Hematopoietic multipotent progenitor cell treated with erythropoietin and hydrocortisone succinate and interleukin-3 and kit ligand, for 15 days (in vitro differentiated cells): ENCODE results near the gene LRP6.

Experiments used
- DNase-seq: peaks from one replicate; pipeline ENCODE4 v3.0.0-alpha.2; 2015; ENCODE audit warnings: low spot score

Gene LRP6

DNA sequence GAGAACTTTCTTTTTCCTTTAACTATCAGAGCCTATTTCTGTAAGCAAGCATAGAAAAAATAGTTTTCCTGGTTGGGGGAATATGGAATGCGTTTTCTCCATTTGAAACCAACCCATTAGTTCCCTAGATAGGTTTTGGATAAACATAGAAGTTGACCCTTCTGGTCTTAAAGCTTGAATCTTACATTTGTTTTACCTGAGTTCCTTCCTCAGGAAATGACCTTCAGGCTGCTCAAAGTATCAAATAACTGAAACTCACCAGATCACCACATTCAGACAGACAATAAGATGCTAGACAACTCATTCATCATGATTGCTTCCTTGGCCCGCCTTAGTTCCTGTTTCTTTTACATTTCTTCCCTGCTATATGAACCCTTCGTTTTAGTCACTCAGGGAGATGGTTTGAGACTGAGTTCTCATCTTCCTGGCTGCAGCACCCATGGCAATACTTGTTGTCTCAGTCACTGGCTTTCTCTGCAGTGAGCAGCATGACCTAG lies 52.2 kb downstream of the LRP6 start:
- DNase-seq = no peak

GRCh38 chr12:12214201-12214600 lies 52.6 kb downstream of the LRP6 start:
- no peak for DNase-seq

GRCh38 chr12:12212769-12213168 lies 54.1 kb downstream of the LRP6 start:
- DNase-seq = no peak

DNA sequence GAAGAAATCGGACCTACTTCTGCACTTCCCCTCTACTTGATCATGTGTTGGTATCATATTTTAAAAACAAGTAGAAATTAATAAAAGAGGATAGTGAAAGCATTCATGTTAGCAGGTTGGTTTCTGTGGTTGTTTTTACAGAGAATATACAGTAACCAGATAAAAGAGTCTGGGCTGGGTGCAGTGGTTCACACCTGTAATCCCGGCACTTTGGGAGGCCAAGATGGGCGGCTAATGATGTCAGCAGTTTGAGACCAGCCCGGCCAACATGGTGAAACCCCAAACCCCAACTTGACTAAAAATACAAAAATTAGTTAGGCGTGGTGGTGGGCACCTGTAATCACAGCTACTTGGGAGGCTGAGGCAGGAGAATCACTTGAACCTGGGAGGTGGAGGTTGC lies 55.9 kb downstream of the LRP6 start:
- no peak for DNase-seq

DNA sequence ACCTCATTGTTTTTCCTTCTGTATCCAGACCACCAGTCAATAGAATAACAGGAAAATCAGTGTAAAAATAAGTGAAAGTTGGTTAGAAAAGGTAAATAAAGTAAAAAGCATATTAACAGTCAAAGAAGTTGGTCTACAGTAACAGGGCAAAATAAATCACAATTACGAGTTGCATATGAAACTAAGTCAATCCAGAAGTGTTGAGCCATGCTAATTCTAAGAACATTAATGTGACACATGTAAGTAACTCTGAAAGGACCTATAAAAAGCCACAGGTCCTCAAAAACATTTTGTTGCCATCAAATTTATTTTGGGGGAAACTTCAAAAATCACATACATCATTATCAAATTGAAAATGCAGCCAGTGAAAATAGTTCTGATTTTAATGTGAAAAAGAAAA lies 56.4 kb downstream of the LRP6 start:
- no peak for DNase-seq

DNA sequence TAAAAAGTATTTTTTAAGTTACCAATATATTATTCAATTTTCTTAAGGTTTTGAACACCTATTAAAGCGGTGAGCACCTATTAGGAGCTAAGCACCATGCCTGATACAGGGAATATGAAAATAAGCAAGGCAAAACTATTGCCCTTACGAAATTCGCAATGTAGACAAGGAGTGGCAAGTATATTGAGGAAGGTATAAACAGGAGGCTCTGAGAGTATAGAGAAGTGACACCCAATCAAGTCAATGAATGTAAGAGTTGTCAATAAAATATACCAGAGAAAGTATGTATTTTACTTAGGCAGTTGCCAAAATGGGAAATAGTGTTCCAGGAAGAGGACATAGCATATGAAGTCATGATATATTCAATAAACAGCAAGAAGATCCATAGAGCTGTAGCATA lies 57.2 kb downstream of the LRP6 start:
- no peak for DNase-seq

GRCh38 chr12:12209043-12209442 lies 57.8 kb downstream of the LRP6 start:
- no peak for DNase-seq

DNA sequence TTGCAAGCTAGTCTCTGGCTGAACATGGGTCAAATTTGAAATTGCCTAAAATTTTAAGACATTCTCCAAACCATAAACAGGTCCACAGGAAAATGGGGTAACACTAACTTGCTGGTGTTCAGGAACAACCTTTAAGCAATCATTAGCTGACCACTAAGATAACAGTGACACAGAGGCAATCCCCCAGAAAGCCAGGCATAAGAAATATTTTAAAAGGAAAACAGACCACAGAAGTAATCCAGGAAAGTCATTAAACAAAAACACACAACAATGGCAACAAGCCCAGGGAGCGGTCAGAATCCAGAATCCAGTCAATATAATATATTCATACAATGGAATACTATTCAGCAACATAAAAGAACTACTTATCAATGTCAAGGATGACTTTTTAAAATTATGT lies 59.1 kb downstream of the LRP6 start:
- no peak for DNase-seq

DNA sequence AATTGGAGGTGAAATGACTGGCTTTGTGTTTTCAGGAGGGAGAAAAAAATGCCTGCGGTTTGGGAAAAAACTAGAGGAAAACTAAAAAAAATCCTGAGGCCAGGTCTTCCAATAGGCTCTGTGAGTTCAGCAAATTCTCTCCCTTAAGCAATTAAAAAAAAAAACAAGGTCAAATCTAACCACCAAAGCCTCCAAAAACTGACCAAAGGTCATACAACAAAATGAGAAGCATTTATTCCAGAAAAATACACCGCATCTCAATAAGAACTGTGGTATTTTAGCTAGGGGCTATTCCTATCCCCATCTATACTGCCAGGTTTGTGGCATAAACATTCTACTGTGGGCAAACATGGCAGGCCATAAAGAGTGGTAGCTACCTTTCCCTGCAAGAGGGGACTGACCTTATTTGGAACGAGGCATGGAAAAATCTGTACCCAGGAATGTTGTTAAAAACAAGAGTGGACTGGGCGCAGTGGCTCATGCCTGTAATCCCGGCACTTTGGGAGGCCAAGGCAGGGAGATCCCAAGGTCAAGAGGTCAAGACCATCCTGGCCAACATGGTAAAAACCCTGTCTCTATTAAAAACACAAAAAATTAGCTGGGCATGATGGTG lies 60.0 kb downstream of the LRP6 start:
- no peak for DNase-seq

- DNase-seq = no peak
Measured at GRCh38 chr12:12202747-12203146, 64.1 kb downstream of the LRP6 start.

DNA sequence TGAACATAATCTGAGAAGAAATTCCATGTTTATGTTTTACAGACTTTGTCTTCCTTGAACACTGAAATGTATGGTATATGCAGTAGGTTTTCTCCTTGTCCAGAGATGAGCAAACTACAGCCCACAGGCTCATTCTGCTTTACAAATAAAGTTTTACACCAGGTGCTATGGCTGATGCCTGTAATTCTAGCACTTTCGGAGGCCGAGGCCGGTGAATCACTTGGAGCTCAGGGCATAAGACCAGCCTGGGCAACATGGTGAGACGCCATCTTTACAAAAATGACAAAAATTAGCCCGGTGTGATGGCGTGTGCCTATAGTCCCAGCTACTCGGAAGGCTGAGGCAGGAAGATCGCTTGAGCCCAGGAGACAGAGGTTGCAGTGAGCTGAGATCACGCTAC lies 64.7 kb downstream of the LRP6 start:
- no peak for DNase-seq

GRCh38 chr12:12201274-12201758 lies 65.5 kb downstream of the LRP6 start:
- no peak for DNase-seq

DNA sequence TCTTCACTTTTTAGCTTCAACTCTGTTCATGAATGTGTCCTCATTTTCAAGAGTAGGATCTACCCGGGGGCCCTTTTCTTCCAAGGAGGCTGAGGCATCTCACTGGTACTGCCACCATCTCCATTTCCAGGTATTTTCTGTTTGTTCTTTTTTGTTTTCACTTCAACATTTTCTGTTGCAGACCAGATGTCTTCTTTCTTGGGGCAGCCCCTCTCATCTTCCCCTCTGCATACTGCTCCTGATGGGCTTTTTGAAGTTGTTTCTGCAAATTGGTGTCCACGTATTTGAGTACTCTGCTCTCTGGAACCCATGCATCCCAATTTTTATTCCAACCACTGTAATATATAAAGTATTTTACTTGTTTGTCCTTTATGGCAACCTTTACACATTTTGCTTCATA lies 66.5 kb downstream of the LRP6 start:
- no peak for DNase-seq

DNA sequence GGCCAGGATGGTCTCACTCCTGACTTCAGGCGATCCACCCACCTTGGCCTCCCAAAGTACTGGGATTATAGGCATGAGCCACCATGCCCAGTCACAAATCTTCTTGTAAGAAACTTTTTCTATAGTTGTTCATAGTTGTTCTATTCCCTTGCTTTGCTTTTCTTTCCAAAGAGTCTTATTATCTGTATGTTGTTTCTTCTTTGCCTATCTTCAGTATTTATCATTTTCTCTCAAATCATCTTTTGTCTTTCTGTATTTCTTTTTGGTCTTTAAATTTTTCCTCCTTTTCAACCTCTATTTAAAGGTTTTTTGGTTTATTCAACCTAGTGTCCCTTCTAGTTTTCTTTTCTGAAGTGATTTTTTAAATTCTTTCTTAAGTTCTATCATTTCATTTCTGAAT lies 68.7 kb downstream of the LRP6 start:
- no peak for DNase-seq

DNA sequence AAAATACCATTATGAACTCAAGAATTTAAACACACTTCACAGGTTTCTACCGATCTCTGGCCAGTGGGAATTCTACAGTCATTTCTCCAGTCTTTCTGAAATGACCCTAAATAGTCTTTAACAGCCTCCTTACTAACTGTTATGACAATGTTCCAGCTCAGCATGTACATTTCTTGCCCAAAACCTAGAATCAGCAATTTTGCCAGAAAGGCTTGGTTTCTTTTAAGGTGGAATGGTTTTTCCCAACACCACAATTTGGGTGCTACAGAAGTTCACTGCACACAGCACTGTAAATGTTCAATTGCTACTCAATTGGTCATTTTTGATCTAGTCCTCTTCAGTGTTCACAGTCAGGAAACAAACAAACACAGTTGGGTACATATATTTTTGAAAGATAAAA lies 69.7 kb downstream of the LRP6 start:
- DNase-seq = no peak

DNA sequence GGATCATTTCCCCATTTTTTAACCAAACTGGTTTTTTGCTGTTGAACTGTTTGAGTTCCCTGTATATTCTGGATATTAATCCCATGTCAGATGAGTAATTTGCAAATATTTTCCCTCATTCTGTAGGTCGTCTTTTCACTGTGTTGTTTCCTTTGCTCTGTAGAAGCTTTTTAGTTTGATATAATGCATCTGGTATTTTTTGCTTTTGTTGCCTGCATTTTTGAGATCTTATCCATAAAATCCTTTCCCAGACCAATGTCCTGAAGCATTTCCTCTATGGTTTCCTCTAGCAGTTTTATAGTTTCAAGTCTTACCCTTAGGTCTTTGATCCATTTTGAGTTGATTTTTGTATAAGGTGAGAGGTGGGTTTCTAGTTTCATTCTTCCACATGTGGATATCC lies 71.3 kb downstream of the LRP6 start:
- DNase-seq = no peak

DNA sequence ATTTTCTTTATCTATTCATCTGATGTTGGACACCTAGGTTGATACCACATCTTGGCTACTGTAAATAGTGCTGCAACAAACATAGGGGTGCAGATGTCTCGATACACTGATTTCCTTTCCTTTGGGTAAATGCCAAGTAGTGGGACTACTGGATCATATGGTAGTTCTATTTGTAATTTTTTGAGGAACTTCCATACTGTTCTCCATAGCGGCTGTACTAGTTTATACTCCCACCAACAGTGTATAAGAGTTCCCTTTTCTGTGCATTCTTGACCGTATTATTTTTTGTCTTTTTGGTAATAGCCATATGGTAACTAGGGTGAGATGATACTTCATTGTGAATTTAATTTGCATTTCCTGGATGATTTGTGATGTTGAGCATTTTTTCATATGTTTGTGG lies 71.8 kb downstream of the LRP6 start:
- DNase-seq = no peak

- no peak for DNase-seq
Measured at GRCh38 chr12:12194206-12194605, 72.6 kb downstream of the LRP6 start.

DNA sequence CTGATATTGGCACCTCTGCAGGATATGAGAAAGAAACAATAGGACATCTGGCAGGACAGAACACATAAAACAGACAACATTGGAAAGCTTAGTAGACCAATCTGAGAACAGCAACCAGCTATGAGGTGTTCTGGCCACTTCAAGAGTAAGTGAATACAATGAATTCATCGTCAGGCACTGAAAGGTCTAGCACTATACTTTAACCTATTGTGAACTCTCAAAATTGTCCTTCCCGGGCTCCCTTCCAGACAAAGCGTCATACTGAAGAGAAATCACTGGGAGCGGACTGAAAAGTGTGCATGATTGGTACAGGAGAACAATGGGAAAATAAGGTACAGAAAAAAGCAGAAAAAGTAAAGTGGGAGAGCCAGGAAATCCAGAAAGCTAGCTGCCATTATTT lies 75.8 kb downstream of the LRP6 start:
- no peak for DNase-seq

- DNase-seq = no peak
Measured at GRCh38 chr12:12190087-12190809, 76.6 kb downstream of the LRP6 start.

- DNase-seq = no peak
Measured at GRCh38 chr12:12185414-12185813, 81.4 kb downstream of the LRP6 start.

DNA sequence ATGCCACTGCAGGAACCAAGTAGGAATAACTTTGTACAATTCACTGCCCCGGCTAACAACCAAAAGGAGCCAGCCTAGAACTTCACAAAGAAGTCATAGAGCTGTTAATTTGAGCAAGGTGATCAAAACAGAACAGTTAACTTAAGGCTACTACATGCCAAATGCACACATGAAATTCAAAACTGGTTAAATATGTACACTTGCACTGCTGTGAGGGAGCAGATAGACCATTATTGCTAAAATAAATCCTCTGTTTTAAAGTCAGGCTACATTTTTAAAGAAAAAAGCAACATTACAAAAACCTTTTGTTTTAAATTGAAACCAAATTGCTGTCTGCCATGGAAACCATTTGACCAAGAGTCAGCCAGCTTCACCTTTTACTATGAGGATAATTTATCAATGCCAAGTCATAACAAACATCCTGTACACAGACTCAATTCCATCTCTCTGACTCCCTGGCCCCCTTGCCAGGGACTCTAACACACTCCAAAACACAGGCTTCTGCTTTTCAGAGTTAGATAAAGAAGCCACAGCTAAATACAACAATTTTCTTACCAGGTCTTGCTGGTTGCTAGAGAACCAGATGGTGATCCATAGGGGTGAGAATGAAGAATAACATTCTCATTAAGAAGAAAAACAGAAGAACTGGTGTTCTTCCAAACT lies 84.0 kb downstream of the LRP6 start:
- no peak for DNase-seq

- DNase-seq = no peak
Measured at GRCh38 chr12:12181511-12181910, 85.3 kb downstream of the LRP6 start.
